ENCODE measurements around the gene TSPAN12. TPM values are rescaled to one million over a fixed set of nuclear protein-coding genes. Genes with fewer than 3 reads are reported as not detected.

Gene TSPAN12
- total RNA-seq, 1 experiment from 2014 or later = 8.7 TPM

DNA sequence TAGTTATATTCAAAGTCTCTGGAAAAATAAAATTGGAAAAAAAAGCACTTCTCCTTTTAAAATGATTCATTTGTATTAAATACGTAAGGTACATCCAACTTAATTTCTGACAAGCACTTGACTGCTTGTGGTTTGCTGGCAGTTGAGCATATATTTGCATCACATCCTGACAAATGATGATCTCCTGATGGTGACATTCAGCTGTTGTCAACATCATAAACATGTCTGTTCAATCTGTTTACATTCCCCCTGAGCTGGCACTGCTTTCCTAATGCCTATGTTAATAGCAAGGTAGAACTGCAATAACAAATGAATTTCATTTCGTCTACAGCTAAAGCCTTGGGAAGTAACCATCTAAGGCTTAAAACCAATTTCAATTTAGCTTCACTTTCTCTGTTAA lies 24.4 kb downstream of the TSPAN12 start:
- H3K4me3 Mint-ChIP-seq = peak overlapping the region in 1 of 2 experiments; percentile 55; a peak in 2 of 5 replicates
- Histone ChIP-seq H3K4ac (ENCODE audit: low read depth, low read length) (no peak overlapping the region), H3K4me2 (ENCODE audit: insufficient read depth, insufficient read length, low read length) (peak overlapping the region; percentile 9), H3T11ph (ENCODE audit: low read length) (no peak overlapping the region), H3K27me3 (ENCODE audit: insufficient read depth, low read length) (no peaks in the 10 kb centered on the region), H4K20me1 (ENCODE audit: control insufficient read depth, insufficient read depth, insufficient read length) (no peaks in the 10 kb centered on the region), H2AK5ac (ENCODE audit: insufficient read length, low read length) (no peak overlapping the region), H3K79me1 (ENCODE audit: insufficient read depth, low read depth, low read length, poor library complexity, severe bottlenecking) (no peaks in the 10 kb centered on the region), H3K18ac (ENCODE audit: insufficient read length, low read depth, low read length) (no peak overlapping the region), H3K79me2 (ENCODE audit: insufficient read depth, low read length) (no peaks in the 10 kb centered on the region), H3K9me3 (ENCODE audit: control insufficient read depth, low read depth, low read length) (no peaks in the 10 kb centered on the region), H3K56ac (ENCODE audit: insufficient read length, low read depth, low read length) (no peak overlapping the region), H2BK120ac (ENCODE audit: low read depth, low read length, poor library complexity, severe bottlenecking) (no peak overlapping the region), H4K8ac (replicated peaks; ENCODE audit: insufficient read length, low read depth, low read length) (no peak overlapping the region), H2BK5ac (ENCODE audit: insufficient read length, low read length) (no peak overlapping the region), H3K23me2 (ENCODE audit: insufficient read length, low read depth, low read length, poor library complexity, severe bottlenecking) (no peaks in the 10 kb centered on the region), H2BK20ac (ENCODE audit: low read depth, low read length, poor library complexity, severe bottlenecking) (no peak overlapping the region), H4K91ac (ENCODE audit: insufficient read length, low read depth, low read length) (no peak overlapping the region), H2AFZ (ENCODE audit: low read length) (no peak overlapping the region), H3K4me1 (ENCODE audit: insufficient read depth, low read length) (peaks cover 7% of the 10 kb centered on the region), H3K23ac (ENCODE audit: insufficient read length, low read depth, low read length) (no peak overlapping the region), H3K9ac (ENCODE audit: extremely low read depth, insufficient read length, low read length) (no peak overlapping the region), H2BK15ac (ENCODE audit: low read depth, low read length) (no peak overlapping the region), H4K5ac (ENCODE audit: insufficient read length, low read depth, low read length) (no peak overlapping the region), H2BK12ac (ENCODE audit: insufficient read length, low read depth, low read length) (no peak overlapping the region), H3K27ac (ENCODE audit: insufficient read length, low read depth, low read length) (no peak overlapping the region), H3K14ac (ENCODE audit: insufficient read depth, low read length) (no peak overlapping the region)
- H3K36me3 Mint-ChIP-seq (ENCODE audit: insufficient read depth in 1 of 3, low read depth in 3 of 3) = peaks cover 10 to 29% (median 23%) of the 10 kb centered on the region in 3 experiments
- no peaks in the 10 kb centered on the region for H3K27me3 Mint-ChIP-seq (ENCODE audit: low read depth)
- no CpG with 5 or more reads among the region's 2 CpGs for WGBS (ENCODE audit: extremely low coverage, insufficient read length, low lambda C conversion rate)
- peak overlapping the region in 2 of 3 experiments; percentile 93 to 94; a peak in 4 of 7 replicates for H3K27ac Mint-ChIP-seq
- H3K4me1 Mint-ChIP-seq = peaks cover 46 to 61% of the 10 kb centered on the region in 2 experiments
- TF ChIP-seq, protein P1, sequence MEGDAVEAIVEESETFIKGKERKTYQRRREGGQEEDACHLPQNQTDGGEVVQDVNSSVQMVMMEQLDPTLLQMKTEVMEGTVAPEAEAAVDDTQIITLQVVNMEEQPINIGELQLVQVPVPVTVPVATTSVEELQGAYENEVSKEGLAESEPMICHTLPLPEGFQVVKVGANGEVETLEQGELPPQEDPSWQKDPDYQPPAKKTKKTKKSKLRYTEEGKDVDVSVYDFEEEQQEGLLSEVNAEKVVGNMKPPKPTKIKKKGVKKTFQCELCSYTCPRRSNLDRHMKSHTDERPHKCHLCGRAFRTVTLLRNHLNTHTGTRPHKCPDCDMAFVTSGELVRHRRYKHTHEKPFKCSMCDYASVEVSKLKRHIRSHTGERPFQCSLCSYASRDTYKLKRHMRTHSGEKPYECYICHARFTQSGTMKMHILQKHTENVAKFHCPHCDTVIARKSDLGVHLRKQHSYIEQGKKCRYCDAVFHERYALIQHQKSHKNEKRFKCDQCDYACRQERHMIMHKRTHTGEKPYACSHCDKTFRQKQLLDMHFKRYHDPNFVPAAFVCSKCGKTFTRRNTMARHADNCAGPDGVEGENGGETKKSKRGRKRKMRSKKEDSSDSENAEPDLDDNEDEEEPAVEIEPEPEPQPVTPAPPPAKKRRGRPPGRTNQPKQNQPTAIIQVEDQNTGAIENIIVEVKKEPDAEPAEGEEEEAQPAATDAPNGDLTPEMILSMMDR (conservative IDR thresholded peaks at IDR 0.05) = no peak
- peaks cover 6 to 13% of the 10 kb centered on the region in 2 experiments for H3K9me3 Mint-ChIP-seq
- no peak for DNase-seq
